BJ (cell line): Measurements from ENCODE around the gene ENO2. TPM values are rescaled to one million over a fixed set of nuclear protein-coding genes. Genes with fewer than 3 reads are reported as not detected.

Experiments used
- CTCF ChIA-PET: fragments of 350-600 bp; formaldehyde crosslinking; extraction: SDS; loops from one replicate; lab custom pipeline; 2021; ENCODE audit warnings: antibody characterized with exemption, inconsistent platforms; lab: Yijun Ruan, JAX
- POLR2A ChIA-PET: fragments of 300-600 bp; sonication (Branson Sonifier 250); formaldehyde crosslinking; extraction: SDS; loops from one replicate; lab custom pipeline; 2021; ENCODE audit warnings: antibody characterized with exemption; lab: Charles Lee
- DNase-seq: peaks from one replicate; pipeline ENCODE4 v3.0.0-alpha.2; 2011; ENCODE audit warnings: low read depth
- H3K27me3 ChIP-seq: 2 replicates; pipeline ENCODE4 v1.6.0; 2011; ENCODE audit warnings: low read length; ENCODE audit not compliant: control insufficient read depth, insufficient read depth
- H3K36me3 ChIP-seq: 2 replicates; pipeline ENCODE4 v1.5.1; 2011; ENCODE audit warnings: low read length; ENCODE audit not compliant: control insufficient read depth, insufficient read depth
- H3K4me3 ChIP-seq: 2 replicates; pipeline ENCODE4 v1.5.1; 2011; ENCODE audit warnings: low read depth, mild to moderate bottlenecking, control low read depth, low read length
- CTCF ChIP-seq: IDR thresholded peaks from 2 replicates; pipeline ENCODE4 v1.5.1; 2011; ENCODE audit warnings: low read depth, mild to moderate bottlenecking, control low read depth, inconsistent platforms, low read length, moderate library complexity; ENCODE audit not compliant: insufficient read depth
- polyA plus RNA-seq: library from polyadenylated mRNA; depleted of rRNA; stranded (reverse); fragments of >200 nt; gene quantifications from 2 replicates; pipeline ENCODE4 v1.2.3, GENCODE V29; 2011

Gene ENO2
- polyA plus RNA-seq, 1 experiment, result 29.7 TPM

- DNase-seq, result no peak
- no peak overlapping the region for H3K4me3 ChIP-seq
- ChIA-PET CTCF (interaction anchor here (0.6 to 2.6 kb wide), 4 partner anchors 14 to 230 kb away, joined by 4 to 9 read pairs (median 5); no protein-coding TSS in a partner anchor), POLR2A (no interaction called here)
- H3K36me3 ChIP-seq, result no peaks in the 10 kb centered on the region
- no peak for TF ChIP-seq CTCF
- H3K27me3 ChIP-seq, result no peaks in the 10 kb centered on the region
Measured at GRCh38 chr12:6958609-6959057, 44.3 kb downstream of the ENO2 start.

GRCh38 chr12:6959058-6959804 lies 44.9 kb downstream of the ENO2 start:
- no peak overlapping the region for H3K4me3 ChIP-seq
- no peaks in the 10 kb centered on the region for H3K27me3 ChIP-seq
- CTCF ChIA-PET, result interaction anchor here (0.6 to 2.6 kb wide), 4 partner anchors 14 to 229 kb away, joined by 3 to 9 read pairs (median 5); no protein-coding TSS in a partner anchor
- H3K36me3 ChIP-seq, result no peaks in the 10 kb centered on the region
- TF ChIP-seq CTCF, result no peak
- POLR2A ChIA-PET, result no interaction called here
- no peak for DNase-seq

GRCh38 chr12:6959805-6960592 lies 45.6 kb downstream of the ENO2 start:
- Histone ChIP-seq H3K4me3 (no peak overlapping the region), H3K36me3 (peaks cover 3% of the 10 kb centered on the region), H3K27me3 (no peaks in the 10 kb centered on the region)
- CTCF ChIA-PET, result interaction anchor here (0.6 to 5.5 kb wide), 9 partner anchors 15 to 229 kb away, joined by 3 to 65 read pairs (median 6); partner anchors contain the start of genes C12orf57, RNU7-1 and SPSB2
- no peak for DNase-seq
- TF ChIP-seq CTCF, result no peak
- POLR2A ChIA-PET, result no interaction called here

- TF ChIP-seq CTCF, result no peak; the same call in 1 of the 2 replicates
- Histone ChIP-seq H3K36me3 (peaks cover 5% of the 10 kb centered on the region), H3K27me3 (no peaks in the 10 kb centered on the region), H3K4me3 (no peak overlapping the region)
- CTCF ChIA-PET, result interaction anchor here (0.9 to 5.5 kb wide), 10 partner anchors 8 to 91 kb away, joined by 3 to 65 read pairs (median 6); partner anchors contain the start of genes C12orf57, PTPN6, RNU7-1 and SPSB2
- no peak for DNase-seq
- POLR2A ChIA-PET, result no interaction called here
Measured at GRCh38 chr12:6960593-6961277, 46.4 kb downstream of the ENO2 start.
